ENCODE measurements around the gene FHIT.

GRCh38 chr3:60176614-60177013 lies 1074.6 kb downstream of the FHIT start:
- no peak for TF ChIP-seq POLR2A (IDR thresholded peaks at IDR 0.05; ENCODE audit: low read depth, low read length)
- TF ChIP-seq CTCF (conservative IDR thresholded peaks at IDR 0.05; ENCODE audit: low read depth, low read length) = no peak
- TF ChIP-seq MAZ (IDR thresholded peaks at IDR 0.05; ENCODE audit: borderline replicate concordance, low read depth, low read length) = no peak
- no peak for TF ChIP-seq BHLHE40 (IDR thresholded peaks at IDR 0.05; ENCODE audit: low read depth, low read length)
- no peak for TF ChIP-seq MXI1 (IDR thresholded peaks at IDR 0.05; ENCODE audit: borderline replicate concordance, low read depth, low read length)
- TF ChIP-seq USF2 (IDR thresholded peaks at IDR 0.05; ENCODE audit: low read depth, low read length) = no peak
- no peak for TF ChIP-seq RAD21 (IDR thresholded peaks at IDR 0.05; ENCODE audit: low read length)
- TF ChIP-seq RCOR1 (IDR thresholded peaks at IDR 0.05; ENCODE audit: insufficient replicate concordance, low read length) = no peak
